ENCODE measurements around the gene RDH16.
"Not testable (repeated sequence)": the region's sequence is repeated elsewhere in the genome, so short reads cannot be mapped to it uniquely, and the experiment has no call there.

RDH16 gene

GRCh38 chr12:56953314-56953713, 4.1 kb downstream of the RDH16 start:
- no peak for DNase-seq

DNA sequence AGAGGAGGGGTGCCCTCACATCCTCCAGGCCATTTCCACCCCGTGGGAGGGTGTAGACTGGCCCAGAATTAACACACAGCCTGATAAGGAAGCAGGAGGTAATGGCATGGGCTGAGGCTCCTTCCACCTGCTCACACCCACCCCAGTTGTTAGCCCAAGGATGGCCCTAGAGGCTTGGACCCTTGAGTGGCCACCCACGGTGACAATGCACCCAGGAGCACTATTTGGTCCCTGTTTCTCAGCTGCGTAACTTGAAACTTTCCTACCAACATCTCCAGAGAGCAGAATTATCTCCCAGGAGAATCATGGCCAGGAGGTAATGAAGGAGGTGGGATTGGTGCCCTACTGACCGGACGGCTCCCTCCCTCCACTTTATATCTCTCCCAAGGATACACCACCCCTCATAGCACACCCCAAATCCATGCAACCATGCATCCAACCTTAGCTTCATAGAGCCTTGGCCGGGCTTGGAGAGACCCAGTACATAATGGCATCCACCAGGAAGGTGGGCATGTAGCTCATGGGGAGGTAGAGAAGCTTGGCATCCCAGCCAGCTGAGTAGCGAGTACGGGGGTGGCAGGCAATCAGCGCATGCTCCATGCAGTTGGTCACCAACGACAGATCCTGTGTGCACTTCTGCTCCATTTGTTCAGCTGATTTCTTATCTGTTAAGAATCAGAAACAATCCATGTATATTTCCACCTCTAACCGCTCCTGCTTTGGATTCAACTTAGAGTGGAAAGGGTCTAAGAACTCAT, 5.6 kb downstream of the RDH16 start:
- no peak for DNase-seq

GRCh38 chr12:56948881-56949280, 8.5 kb downstream of the RDH16 start:
- no peak for DNase-seq

GRCh38 chr12:56948457-56948777, 9.0 kb downstream of the RDH16 start:
- DNase-seq, result no peak

DNA sequence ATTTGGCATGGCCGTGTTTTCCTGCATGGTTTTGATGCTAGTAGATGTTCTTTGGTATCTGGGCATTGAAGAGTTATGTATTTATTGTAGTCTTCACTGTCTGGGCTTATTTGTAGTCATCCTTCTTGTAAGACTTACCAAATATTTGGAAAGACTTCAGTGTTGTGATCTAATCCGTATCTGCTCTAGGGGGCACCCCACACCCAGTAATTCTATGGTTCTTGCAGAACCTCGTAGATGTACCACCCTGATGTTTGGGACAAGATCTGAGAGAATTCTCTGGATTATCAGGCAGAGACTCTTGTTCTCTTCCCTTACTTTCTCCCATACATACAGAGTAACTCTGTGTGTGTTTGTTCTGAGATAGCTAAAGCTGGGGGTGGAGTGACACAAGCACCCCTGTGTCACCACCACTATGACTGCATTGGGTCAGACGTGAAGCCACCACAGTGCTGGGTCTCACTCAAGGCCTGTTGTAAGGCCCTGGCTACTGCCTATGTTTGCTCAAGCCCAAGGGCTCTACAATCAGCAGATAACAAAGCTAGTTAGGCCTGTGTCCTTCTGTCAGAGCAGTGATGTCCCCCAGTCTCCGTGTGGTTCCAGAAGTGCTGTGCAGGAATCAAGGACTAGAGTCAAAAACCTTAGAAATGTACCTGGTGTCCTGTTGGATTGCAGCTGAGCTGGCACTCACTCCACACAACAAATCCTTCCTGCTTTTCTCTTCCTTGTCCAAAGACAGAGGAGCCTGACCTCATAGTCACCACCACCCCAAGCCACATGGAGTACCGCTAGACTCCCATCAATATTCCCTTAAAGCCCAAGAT, 9.6 kb downstream of the RDH16 start:
- DNase-seq, result no peak

DNA sequence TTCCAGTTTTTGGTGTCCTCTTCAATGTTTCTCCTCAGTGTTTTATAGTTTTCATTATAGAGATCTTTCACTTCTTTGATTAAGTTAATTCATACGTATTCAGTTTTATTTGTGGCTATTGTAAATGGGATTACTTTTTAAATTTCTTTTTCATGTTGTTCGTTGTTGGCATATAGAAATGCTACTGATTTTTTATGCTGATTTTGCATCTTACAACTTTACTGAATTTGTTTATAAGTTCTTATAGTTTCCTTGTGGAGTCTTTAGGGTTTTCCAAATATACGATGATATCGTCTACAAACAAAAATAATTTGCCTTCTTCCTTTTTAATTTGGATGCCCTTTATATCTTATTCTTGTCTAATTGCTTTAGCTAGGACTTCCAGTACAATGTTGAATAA, 13.5 kb downstream of the RDH16 start:
- DNase-seq, result no peak

DNA sequence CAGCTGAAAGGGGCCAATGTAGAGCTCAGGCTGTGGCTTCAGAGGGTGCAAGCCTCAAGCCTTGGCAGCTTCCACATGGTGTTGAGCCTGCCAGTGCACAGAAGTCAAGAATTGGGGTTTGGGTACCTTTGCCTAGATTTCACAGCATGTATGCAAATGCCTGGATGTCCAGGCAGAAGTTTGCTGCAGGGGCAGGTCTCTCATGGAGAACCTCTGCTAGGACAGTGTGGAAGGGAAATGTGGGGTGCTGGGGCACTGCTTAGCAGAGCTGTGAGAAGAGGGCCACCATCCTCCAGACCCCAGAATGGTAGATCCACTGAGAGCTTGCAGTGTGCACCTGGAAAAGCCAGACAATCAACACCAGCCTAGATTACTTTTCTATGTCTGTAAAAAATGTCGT, 14.0 kb downstream of the RDH16 start:
- not testable (repeated sequence) for DNase-seq

- no peak for DNase-seq
These were observed 15.9 kb downstream of the RDH16 start for GRCh38 chr12:56941299-56942017.

- DNase-seq, result not testable (repeated sequence)
These were observed 16.5 kb downstream of the RDH16 start for GRCh38 chr12:56940942-56941298.

DNA sequence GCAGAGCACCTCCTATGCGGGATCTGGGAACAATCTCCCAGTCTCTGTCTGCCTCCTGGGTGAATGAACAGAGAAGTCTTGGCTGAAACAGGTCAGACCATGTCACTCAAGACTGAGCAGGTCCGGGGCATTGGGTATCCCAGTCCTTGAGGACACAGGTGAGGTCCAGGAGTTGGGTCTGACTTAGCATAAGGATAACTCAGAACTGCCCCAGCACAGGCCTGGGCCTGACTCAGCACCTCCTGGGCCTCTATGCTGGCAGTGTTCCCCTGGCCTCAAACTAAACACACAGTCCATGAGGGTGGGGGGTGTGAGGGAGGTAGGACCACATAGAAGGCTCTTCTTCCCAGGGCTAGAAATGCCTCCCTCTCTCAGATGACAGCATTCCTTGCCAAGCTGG, 21.7 kb downstream of the RDH16 start:
- DNase-seq, result no peak

- DNase-seq, result no peak
These were observed 22.3 kb downstream of the RDH16 start for GRCh38 chr12:56935157-56935556.

GRCh38 chr12:56933826-56934625, 23.4 kb downstream of the RDH16 start, which contains the start of gene SDR9C7:
TSS of gene SDR9C7 (minus strand) at chr12:56934408. CDS start at chr12:56934261, 147 bp downstream.
- no peak for DNase-seq

DNA sequence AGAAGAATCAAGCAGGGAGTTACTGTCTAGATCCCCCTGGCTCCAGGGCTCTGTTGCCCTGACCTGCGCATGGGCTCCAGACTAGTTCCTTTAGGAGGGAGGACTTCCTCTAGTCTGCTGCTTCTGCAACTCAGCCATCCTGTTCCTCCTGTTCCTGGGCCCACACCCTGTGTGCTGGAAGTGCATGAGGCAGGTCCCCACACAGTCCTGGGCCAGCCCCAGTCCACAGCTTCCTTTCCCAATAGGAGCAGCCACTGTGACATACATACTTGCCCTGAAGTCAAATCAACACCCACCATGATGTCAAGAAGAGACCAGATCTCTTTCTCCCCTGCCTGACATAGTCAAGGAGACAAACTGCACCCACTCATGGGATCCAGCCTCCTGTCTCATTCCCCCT, 24.5 kb downstream of the RDH16 start:
- no peak for DNase-seq

- no peak for DNase-seq
These were observed 25.3 kb downstream of the RDH16 start for GRCh38 chr12:56932146-56932545.

GRCh38 chr12:56931474-56931978, 25.9 kb downstream of the RDH16 start:
- DNase-seq, result no peak

DNA sequence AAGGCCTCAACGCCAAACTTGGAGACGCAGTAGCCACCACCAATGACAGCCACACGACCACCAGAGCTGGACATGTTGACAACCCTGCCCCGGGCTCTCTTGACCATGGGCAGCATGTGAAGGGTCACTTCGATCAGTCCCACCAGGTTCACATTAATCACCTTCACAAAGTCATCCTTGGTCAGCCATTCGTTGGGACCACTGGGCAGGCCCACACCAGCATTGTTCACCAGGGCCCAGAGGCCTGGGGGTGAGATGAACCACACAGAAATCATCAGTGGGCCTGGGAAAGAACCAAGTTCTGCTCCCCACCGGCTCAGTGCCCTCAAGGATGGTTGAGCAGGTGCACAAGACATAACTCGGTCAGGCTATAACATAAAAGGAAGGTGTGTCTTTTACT, 27.2 kb downstream of the RDH16 start:
- DNase-seq, result no peak

GRCh38 chr12:56929780-56930179, 27.6 kb downstream of the RDH16 start:
- DNase-seq, result no peak

- no peak for DNase-seq
These were observed 29.1 kb downstream of the RDH16 start for GRCh38 chr12:56928262-56928661.

DNA sequence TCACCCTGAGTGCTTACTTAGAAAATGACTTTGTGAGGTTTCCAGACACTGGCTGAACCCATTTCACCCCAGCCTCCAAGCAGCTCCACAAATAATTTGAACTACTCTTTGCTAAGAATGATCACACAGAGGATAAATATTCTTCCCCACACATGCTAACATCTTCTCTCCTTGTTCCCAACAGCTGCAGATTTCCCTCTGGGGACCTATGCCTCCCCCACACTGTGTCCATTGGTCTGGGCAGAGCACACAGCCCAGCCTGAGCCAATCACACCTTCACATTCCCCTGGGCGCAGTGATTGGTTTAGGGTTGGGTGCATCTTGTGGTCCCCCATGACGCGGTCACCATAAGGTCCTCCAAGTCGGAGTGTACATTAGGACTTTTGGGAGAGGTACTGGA, 30.1 kb downstream of the RDH16 start:
- DNase-seq, result no peak

- no peak for DNase-seq
These were observed 35.4 kb downstream of the RDH16 start for GRCh38 chr12:56922031-56922430.

- DNase-seq, result no peak
These were observed 36.1 kb downstream of the RDH16 start for GRCh38 chr12:56921346-56921745.

- not testable (repeated sequence) for DNase-seq
These were observed 39.3 kb downstream of the RDH16 start for GRCh38 chr12:56918139-56918538.

- no peak for DNase-seq
These were observed 40.4 kb downstream of the RDH16 start for GRCh38 chr12:56916996-56917333.
